ENCODE measurements around the gene EEF1AKMT4. TPM values are rescaled to one million over a fixed set of nuclear protein-coding genes. Genes with fewer than 3 reads are reported as not detected.

Gene EEF1AKMT4
- total and polyA plus RNA-seq, 2 of the 8 experiments (the other 6 are each of a cell fraction or from before 2014, with no cell fraction given): 9.3 to 30.1 TPM

- no peaks in the 10 kb centered on the region for H3K79me2 ChIP-seq (ENCODE audit: control insufficient read depth in 1 of 2, insufficient read depth in 2 of 2, low read length in 2 of 2)
- H4K91ac ChIP-seq (replicated peaks; ENCODE audit: insufficient read length, low read length): no peak overlapping the region
- H3K36me3 ChIP-seq (ENCODE audit: control insufficient read depth in 2 of 4, insufficient read depth in 4 of 4, low read length in 3 of 4): no peaks in the 10 kb centered on the region
- H4K5ac ChIP-seq (ENCODE audit: insufficient read length, low read depth, low read length): no peak overlapping the region
- H2BK120ac ChIP-seq (replicated peaks; ENCODE audit: low read depth, low read length): no peak overlapping the region
- peaks cover 0 to 5% of the 10 kb centered on the region in 2 experiments for H4K20me1 ChIP-seq (replicated peaks in 1 of 2; ENCODE audit: control insufficient read depth in 1 of 2, insufficient read depth in 2 of 2, low read length in 2 of 2)
- peaks cover 9% of the 10 kb centered on the region for H3K23me2 ChIP-seq (ENCODE audit: low read depth, low read length)
- no peak overlapping the region for H2BK20ac ChIP-seq (ENCODE audit: low read length)
- peaks cover 0 to 7% (median 3%) of the 10 kb centered on the region in 4 experiments; a peak in 5 of 7 replicates for H3K4me1 ChIP-seq (replicated peaks in 1 of 4; ENCODE audit: control insufficient read depth in 3 of 4, insufficient read depth in 4 of 4, low read length in 3 of 4)
- no peak overlapping the region for H2AFZ ChIP-seq (ENCODE audit: low read length)
- H3K4me3 ChIP-seq (ENCODE audit: extremely low read depth in 1 of 4, insufficient read depth in 2 of 4, low read depth in 3 of 4, low read length in 4 of 4): no peak overlapping the region
- no peaks in the 10 kb centered on the region; the same call in 1 of the 2 replicates for H3K79me1 ChIP-seq (ENCODE audit: low read depth, low read length)
- no peak for FAIRE-seq
- H3K27me3 ChIP-seq (replicated peaks in 1 of 4; ENCODE audit: control insufficient read depth in 3 of 4, extremely low read depth in 1 of 4, insufficient read depth in 3 of 4, low read length in 3 of 4): peaks cover 8 to 32% (median 26%) of the 10 kb centered on the region in 4 experiments
- no peak for TF ChIP-seq ZNF274 (IDR thresholded peaks at IDR 0.05; ENCODE audit: borderline replicate concordance, extremely low read depth, low read length)
- TF ChIP-seq CREB1 (IDR thresholded peaks at IDR 0.05): no peak
- no peak for TF ChIP-seq POLR2A (IDR thresholded peaks at IDR 0.05; ENCODE audit: control extremely low read depth in 1 of 2, low read depth in 2 of 2, low read length in 2 of 2)
- TF ChIP-seq RXRA (IDR thresholded peaks at IDR 0.05; ENCODE audit: insufficient read depth, low read depth, low read length): no peak
- no peak for TF ChIP-seq TEAD4 (IDR thresholded peaks at IDR 0.05; ENCODE audit: low read depth, low read length)
- TF ChIP-seq SAP30 (IDR thresholded peaks at IDR 0.05; ENCODE audit: insufficient read depth, insufficient replicate concordance, low read length): no peak
- no peak for TF ChIP-seq CHD1 (IDR thresholded peaks at IDR 0.05; ENCODE audit: low read depth, low read length)
- TF ChIP-seq SP1 (IDR thresholded peaks at IDR 0.05; ENCODE audit: low read depth, low read length): no peak
- no peak for TF ChIP-seq SIRT6 (IDR thresholded peaks at IDR 0.05; ENCODE audit: low read length)
- TF ChIP-seq RNF2 (IDR thresholded peaks at IDR 0.05; ENCODE audit: borderline replicate concordance, low read depth, low read length, missing control alignments, poor library complexity, severe bottlenecking): no peak
- H3K23ac ChIP-seq (ENCODE audit: insufficient read length): no peak overlapping the region
- H3K4me2 ChIP-seq (ENCODE audit: insufficient read depth in 1 of 2, low read depth in 2 of 2, low read length in 2 of 2): no peak overlapping the region
- WGBS, 2 experiments (ENCODE audit: extremely low coverage in 1 of 2, insufficient coverage in 1 of 2, insufficient read length in 1 of 2, insufficient replicate concordance in 2 of 2, low coverage in 1 of 2, low lambda C conversion rate in 2 of 2, missing lambda C conversion rate in 1 of 2): 95% methylated on average over 6 of the region's 6 CpGs; no CpG with 5 or more reads in 1 of the 2 experiments
- H3K27ac ChIP-seq (ENCODE audit: low read depth, low read length): no peak overlapping the region
- ChIA-PET POLR2A (ENCODE audit: partially characterized antibody) (no interaction called here), CTCF (ENCODE audit: partially characterized antibody) (interaction anchor here (1.0 to 1.5 kb wide), 2 partner anchors 17 to 28 kb away, joined by 3 to 5 read pairs; partner anchors contain the start of gene EEF1AKMT4)
- no peak overlapping the region for H2BK5ac ChIP-seq (ENCODE audit: low read depth, low read length)
- DNase-seq (ENCODE audit: low read depth in 1 of 2, low spot score in 2 of 2): no peak
- H3K56ac ChIP-seq (replicated peaks; ENCODE audit: insufficient read length, low read depth, low read length): no peak overlapping the region
- H3K4ac ChIP-seq (replicated peaks; ENCODE audit: insufficient read length, low read depth, low read length): no peak overlapping the region
- no peak overlapping the region for H3K14ac ChIP-seq (ENCODE audit: insufficient read length)
- no peaks in the 10 kb centered on the region for H3K9me3 ChIP-seq (ENCODE audit: insufficient read depth in 2 of 2, low read depth in 1 of 2, low read length in 1 of 2)
- H3K18ac ChIP-seq (ENCODE audit: extremely low read depth, low read length): no peak overlapping the region
- no peak overlapping the region for H2BK15ac ChIP-seq (ENCODE audit: low read length)
- H2AK5ac ChIP-seq (ENCODE audit: low read depth, low read length): no peak overlapping the region
- H4K8ac ChIP-seq (ENCODE audit: extremely low read depth, insufficient read depth, low read length): no peak overlapping the region
- no peak overlapping the region for H2BK12ac ChIP-seq (ENCODE audit: low read depth, low read length)
- H3K9ac ChIP-seq (replicated peaks in 1 of 4; ENCODE audit: extremely low read depth in 1 of 4, low read depth in 3 of 4, low read length in 3 of 4): no peak overlapping the region
Observed at GRCh38 chr3:184277366-184277765, 27.9 kb downstream of the EEF1AKMT4 start.

All from H1 (cell line).